HFFc6 (cell line): ENCODE measurements around the gene TMEM45B. TPM values are rescaled to one million over a fixed set of nuclear protein-coding genes. Genes with fewer than 3 reads are reported as not detected.
"Not testable (repeated sequence)": the region's sequence is repeated elsewhere in the genome, so short reads cannot be mapped to it uniquely, and the experiment has no call there.

Source experiments
- DNase-seq: peaks from one replicate; pipeline ENCODE4 v3.0.0-alpha.2; 2018
- H3K27ac Mint-ChIP-seq: 2 replicates; pipeline ENCODE4 v1.8.0; 2020; ENCODE audit warnings: mild to moderate bottlenecking, mixed read lengths
- H3K27me3 Mint-ChIP-seq: 2 replicates; pipeline ENCODE4 v1.8.0; 2021; ENCODE audit warnings: mild to moderate bottlenecking, moderate library complexity, mixed read lengths; ENCODE audit not compliant: insufficient read depth
- H3K36me3 Mint-ChIP-seq: 2 replicates; pipeline ENCODE4 v1.8.0; 2021; ENCODE audit warnings: low read depth, mixed read lengths
- H3K4me1 Mint-ChIP-seq: 2 replicates; pipeline ENCODE4 v1.8.0; 2020; ENCODE audit warnings: low read depth, mixed read lengths
- H3K4me3 Mint-ChIP-seq: 2 replicates; pipeline ENCODE4 v1.8.0; 2020; ENCODE audit warnings: mild to moderate bottlenecking, moderate library complexity, mixed read lengths
- H3K9me3 Mint-ChIP-seq: 2 replicates; pipeline ENCODE4 v1.8.0; 2020; ENCODE audit warnings: mild to moderate bottlenecking, mixed read lengths
- total RNA-seq, 6 experiments: library from RNA; stranded (reverse); fragmentation: NEBNext Ultra II Directional; extraction: Animal tissue kit (Norgen Biotek cat#: 25700); gene quantifications; 2 replicates in 1 of 6; 3 replicates in 5 of 6; pipeline ENCODE4 v1.2.3, GENCODE V29; 2021
- TF ChIP-seq, protein P1 (sequence below): fragments of 200-600 bp; sonication (generic); IDR thresholded peaks from 2 replicates; pipeline ENCODE4 v1.5.0; 2021; ENCODE audit warnings: antibody characterized with exemption, mild to moderate bottlenecking

Gene TMEM45B
- total RNA-seq, 6 experiments from 2014 or later = not detected

GRCh38 chr11:129795089-129795488 lies 20.6 kb upstream of the TMEM45B start:
- H3K36me3 Mint-ChIP-seq = peaks cover 14% of the 10 kb centered on the region; the same call in 1 of the 2 replicates
- DNase-seq = no peak
- peaks cover 21% of the 10 kb centered on the region for H3K9me3 Mint-ChIP-seq
- H3K27me3 Mint-ChIP-seq = peaks cover 28% of the 10 kb centered on the region
- no peak overlapping the region for H3K27ac Mint-ChIP-seq
- no peaks in the 10 kb centered on the region for H3K4me1 Mint-ChIP-seq
- H3K4me3 Mint-ChIP-seq = no peak overlapping the region
- TF ChIP-seq, protein P1, sequence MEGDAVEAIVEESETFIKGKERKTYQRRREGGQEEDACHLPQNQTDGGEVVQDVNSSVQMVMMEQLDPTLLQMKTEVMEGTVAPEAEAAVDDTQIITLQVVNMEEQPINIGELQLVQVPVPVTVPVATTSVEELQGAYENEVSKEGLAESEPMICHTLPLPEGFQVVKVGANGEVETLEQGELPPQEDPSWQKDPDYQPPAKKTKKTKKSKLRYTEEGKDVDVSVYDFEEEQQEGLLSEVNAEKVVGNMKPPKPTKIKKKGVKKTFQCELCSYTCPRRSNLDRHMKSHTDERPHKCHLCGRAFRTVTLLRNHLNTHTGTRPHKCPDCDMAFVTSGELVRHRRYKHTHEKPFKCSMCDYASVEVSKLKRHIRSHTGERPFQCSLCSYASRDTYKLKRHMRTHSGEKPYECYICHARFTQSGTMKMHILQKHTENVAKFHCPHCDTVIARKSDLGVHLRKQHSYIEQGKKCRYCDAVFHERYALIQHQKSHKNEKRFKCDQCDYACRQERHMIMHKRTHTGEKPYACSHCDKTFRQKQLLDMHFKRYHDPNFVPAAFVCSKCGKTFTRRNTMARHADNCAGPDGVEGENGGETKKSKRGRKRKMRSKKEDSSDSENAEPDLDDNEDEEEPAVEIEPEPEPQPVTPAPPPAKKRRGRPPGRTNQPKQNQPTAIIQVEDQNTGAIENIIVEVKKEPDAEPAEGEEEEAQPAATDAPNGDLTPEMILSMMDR = no peak

GRCh38 chr11:129798212-129798611 lies 17.4 kb upstream of the TMEM45B start:
- H3K36me3 Mint-ChIP-seq = peaks cover 14% of the 10 kb centered on the region; the same call in 1 of the 2 replicates
- peaks cover 21% of the 10 kb centered on the region for H3K9me3 Mint-ChIP-seq
- H3K27ac Mint-ChIP-seq = no peak overlapping the region
- H3K4me1 Mint-ChIP-seq = no peaks in the 10 kb centered on the region
- no peak overlapping the region for H3K4me3 Mint-ChIP-seq
- DNase-seq = no peak
- TF ChIP-seq, protein P1 = no peak
- H3K27me3 Mint-ChIP-seq = peaks cover 26% of the 10 kb centered on the region

- DNase-seq, H3K4me3 Mint-ChIP-seq, H3K27ac Mint-ChIP-seq, H3K4me1 Mint-ChIP-seq, H3K36me3 Mint-ChIP-seq: not testable (repeated sequence)
- Mint-ChIP-seq H3K9me3 (peaks cover 14% of the 10 kb centered on the region), H3K27me3 (peaks cover 45% of the 10 kb centered on the region)
Observed at GRCh38 chr11:129800162-129800561, 15.5 kb upstream of the TMEM45B start.

- Mint-ChIP-seq H3K4me3 (no peak overlapping the region), H3K9me3 (peaks cover 9% of the 10 kb centered on the region), H3K4me1 (no peaks in the 10 kb centered on the region), H3K27ac (no peak overlapping the region), H3K36me3 (peaks cover 3% of the 10 kb centered on the region; the same call in 1 of the 2 replicates), H3K27me3 (peaks cover 50% of the 10 kb centered on the region)
- TF ChIP-seq, protein P1 = no peak
- DNase-seq = no peak
Observed at GRCh38 chr11:129800655-129801054, 15.0 kb upstream of the TMEM45B start.

- Mint-ChIP-seq H3K4me3 (no peak overlapping the region), H3K27ac (no peak overlapping the region), H3K4me1 (no peaks in the 10 kb centered on the region), H3K27me3 (peaks cover 61% of the 10 kb centered on the region), H3K9me3 (peaks cover 5% of the 10 kb centered on the region; the same call in 1 of the 2 replicates), H3K36me3 (no peaks in the 10 kb centered on the region)
- no peak for DNase-seq
- TF ChIP-seq, protein P1 = no peak
Observed at GRCh38 chr11:129803533-129803932, 12.1 kb upstream of the TMEM45B start.

DNA sequence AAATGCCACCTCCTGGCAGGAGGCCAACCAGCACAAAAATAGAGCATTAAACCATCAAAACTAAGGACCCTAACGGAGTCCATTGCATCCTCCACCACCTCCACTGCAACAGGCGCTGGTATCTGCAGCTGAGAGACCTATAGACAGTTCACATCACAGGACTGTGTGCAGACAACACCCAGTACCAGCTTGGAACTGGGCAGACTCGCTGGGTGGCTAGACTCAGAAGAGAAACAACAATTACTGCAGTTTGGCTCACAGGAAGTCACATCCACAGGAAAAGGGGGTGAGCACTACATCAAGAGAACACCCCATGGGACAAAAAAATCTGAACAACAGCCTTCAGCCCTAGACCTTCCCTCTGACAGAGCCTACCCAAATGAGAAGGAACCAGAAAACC lies 11.6 kb upstream of the TMEM45B start:
- no peak for DNase-seq
- H3K27ac Mint-ChIP-seq = no peak overlapping the region
- no peaks in the 10 kb centered on the region for H3K4me1 Mint-ChIP-seq
- H3K36me3 Mint-ChIP-seq = no peaks in the 10 kb centered on the region
- H3K27me3 Mint-ChIP-seq = peaks cover 60% of the 10 kb centered on the region
- TF ChIP-seq, protein P1 = no peak
- no peak overlapping the region for H3K4me3 Mint-ChIP-seq
- peaks cover 1% of the 10 kb centered on the region; the same call in 1 of the 2 replicates for H3K9me3 Mint-ChIP-seq

- not testable (repeated sequence) for H3K27ac Mint-ChIP-seq, H3K36me3 Mint-ChIP-seq, DNase-seq, H3K4me3 Mint-ChIP-seq, H3K4me1 Mint-ChIP-seq, H3K9me3 Mint-ChIP-seq
- H3K27me3 Mint-ChIP-seq = peaks cover 50% of the 10 kb centered on the region
Observed at GRCh38 chr11:129808241-129808640, 7.4 kb upstream of the TMEM45B start.
